Ectodermal cell (in vitro differentiated cells): Measurements from ENCODE around the gene SORCS3.

Source experiments
- H3K27ac ChIP-seq: 2 replicates; pipeline ENCODE4 v1.7.0; 2013; ENCODE audit warnings: mild to moderate bottlenecking, low read depth, low read length; ENCODE audit not compliant: insufficient read depth, poor library complexity, severe bottlenecking
- H3K27me3 ChIP-seq: 2 replicates; pipeline ENCODE4 v1.7.0; 2013; ENCODE audit warnings: mild to moderate bottlenecking, low read length; ENCODE audit not compliant: insufficient read depth, control insufficient read depth, poor library complexity, severe bottlenecking
- H3K36me3 ChIP-seq: one replicate; pipeline ENCODE4 v1.7.0; 2013; ENCODE audit warnings: low read length; ENCODE audit not compliant: control insufficient read depth, insufficient read depth
- H3K4me1 ChIP-seq: one replicate; pipeline ENCODE4 v1.7.0; 2013; ENCODE audit warnings: low read length; ENCODE audit not compliant: control insufficient read depth, insufficient read depth
- H3K4me3 ChIP-seq: 2 replicates; pipeline ENCODE4 v1.7.0; 2013; ENCODE audit warnings: low read depth, low read length, control low read depth; ENCODE audit not compliant: insufficient read depth
- H3K9me3 ChIP-seq: 2 replicates; pipeline ENCODE4 v1.7.0; 2013; ENCODE audit warnings: mild to moderate bottlenecking, low read length, moderate library complexity; ENCODE audit not compliant: control insufficient read depth
- WGBS, 2 experiments: methylation state at CpG; one replicate each; pipeline ENCODE4 v1.1.7; 2013; ENCODE audit warnings: missing lambda C conversion rate in 2 of 2; 5-methylcytosine and 5-hydroxymethylcytosine counted together

The SORCS3 gene

GRCh38 chr10:105044902-105045301 lies 403.8 kb downstream of the SORCS3 start:
- H3K27ac ChIP-seq, result no peak overlapping the region
- H3K27me3 ChIP-seq, result no peaks in the 10 kb centered on the region
- H3K4me3 ChIP-seq, result no peak overlapping the region
- H3K4me1 ChIP-seq, result no peaks in the 10 kb centered on the region
- 77 to 83% methylated on average over 3 of the region's 3 CpGs for WGBS, 2 experiments
- H3K36me3 ChIP-seq, result no peaks in the 10 kb centered on the region
- no peaks in the 10 kb centered on the region for H3K9me3 ChIP-seq

GRCh38 chr10:105056413-105056812 lies 415.3 kb downstream of the SORCS3 start:
- Histone ChIP-seq H3K4me1 (no peaks in the 10 kb centered on the region), H3K9me3 (no peaks in the 10 kb centered on the region), H3K4me3 (no peak overlapping the region), H3K27ac (no peak overlapping the region), H3K36me3 (no peaks in the 10 kb centered on the region), H3K27me3 (no peaks in the 10 kb centered on the region)
- 94 to 97% methylated on average over 2 of the region's 2 CpGs for WGBS, 2 experiments

DNA sequence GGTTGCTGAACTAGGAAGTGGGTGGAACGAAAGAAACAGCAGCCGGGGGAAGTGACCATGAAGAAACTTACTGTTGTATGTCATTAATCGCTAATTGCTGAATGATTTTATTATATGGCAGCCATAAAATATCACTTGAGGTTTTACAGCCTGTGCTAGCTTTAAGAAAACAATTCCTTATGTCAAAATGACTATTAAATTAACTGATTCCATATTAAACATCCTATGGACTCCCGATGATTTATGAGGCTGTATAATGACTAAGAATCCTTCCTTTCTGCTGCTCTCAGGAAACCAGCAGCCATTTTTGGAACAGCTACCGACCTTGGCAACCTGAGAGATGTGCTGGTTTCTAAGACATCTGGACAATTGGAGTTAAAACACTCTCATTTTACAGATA lies 421.9 kb downstream of the SORCS3 start:
- WGBS, 2 experiments, result 91 to 98% methylated on average over 5 of the region's 5 CpGs
- no peaks in the 10 kb centered on the region for H3K9me3 ChIP-seq
- H3K36me3 ChIP-seq, result no peaks in the 10 kb centered on the region
- no peaks in the 10 kb centered on the region for H3K27me3 ChIP-seq
- H3K27ac ChIP-seq, result no peak overlapping the region
- H3K4me3 ChIP-seq, result no peak overlapping the region
- H3K4me1 ChIP-seq, result no peaks in the 10 kb centered on the region

DNA sequence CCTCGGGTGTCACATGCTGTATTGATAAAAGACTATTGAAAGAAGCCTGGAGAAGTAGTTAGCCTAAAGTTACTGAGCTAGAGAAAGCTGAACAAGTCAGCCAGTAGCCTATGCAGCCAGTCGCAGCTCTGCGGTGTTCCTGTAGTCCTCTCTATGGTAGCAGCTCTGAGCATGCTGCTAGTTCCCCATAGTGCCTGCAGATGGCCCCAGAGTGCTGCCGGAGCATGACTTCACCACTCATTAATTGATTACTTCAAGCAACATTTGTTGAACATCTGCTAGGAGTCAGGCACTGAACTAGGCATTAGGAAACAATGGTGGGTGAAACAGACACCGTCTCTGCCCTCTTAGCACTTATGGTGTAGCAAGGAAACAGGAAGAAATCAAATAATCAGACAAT lies 422.7 kb downstream of the SORCS3 start:
- 32 to 43% methylated on average over 5 of the region's 5 CpGs for WGBS, 2 experiments
- Histone ChIP-seq H3K4me3 (no peak overlapping the region), H3K27me3 (no peaks in the 10 kb centered on the region)

GRCh38 chr10:105068497-105068896 lies 427.4 kb downstream of the SORCS3 start:
- no peak overlapping the region for H3K4me3 ChIP-seq
- H3K4me1 ChIP-seq, result no peaks in the 10 kb centered on the region
- H3K9me3 ChIP-seq, result no peaks in the 10 kb centered on the region
- 96 to 99% methylated on average over 3 of the region's 3 CpGs for WGBS, 2 experiments
- no peak overlapping the region for H3K27ac ChIP-seq
- H3K27me3 ChIP-seq, result no peaks in the 10 kb centered on the region
- H3K36me3 ChIP-seq, result no peaks in the 10 kb centered on the region

More for the DNA sequence above, 422.7 kb downstream of the SORCS3 start:
- H3K4me1 ChIP-seq, result no peaks in the 10 kb centered on the region
- H3K36me3 ChIP-seq, result no peaks in the 10 kb centered on the region
- H3K27ac ChIP-seq, result no peak overlapping the region
- no peaks in the 10 kb centered on the region for H3K9me3 ChIP-seq

GRCh38 chr10:105070249-105070648 lies 429.2 kb downstream of the SORCS3 start:
- no peaks in the 10 kb centered on the region for H3K27me3 ChIP-seq
- no peak overlapping the region for H3K4me3 ChIP-seq
- H3K36me3 ChIP-seq, result no peaks in the 10 kb centered on the region
- H3K9me3 ChIP-seq, result no peaks in the 10 kb centered on the region
- H3K4me1 ChIP-seq, result no peaks in the 10 kb centered on the region
- H3K27ac ChIP-seq, result no peak overlapping the region
- 93 to 100% methylated on average over 1 of the region's 1 CpG for WGBS, 2 experiments

GRCh38 chr10:105070952-105071351 lies 429.9 kb downstream of the SORCS3 start:
- no peaks in the 10 kb centered on the region for H3K27me3 ChIP-seq
- H3K27ac ChIP-seq, result no peak overlapping the region

GRCh38 chr10:105071980-105072379 lies 430.9 kb downstream of the SORCS3 start:
- no peaks in the 10 kb centered on the region for H3K4me1 ChIP-seq
- H3K4me3 ChIP-seq, result no peak overlapping the region
- no peaks in the 10 kb centered on the region for H3K9me3 ChIP-seq
- H3K36me3 ChIP-seq, result no peaks in the 10 kb centered on the region
- no peak overlapping the region for H3K27ac ChIP-seq
- WGBS, 2 experiments, result 92 to 93% methylated on average over 5 of the region's 5 CpGs
- no peaks in the 10 kb centered on the region for H3K27me3 ChIP-seq

More at GRCh38 chr10:105070952-105071351, 429.9 kb downstream of the SORCS3 start:
- Histone ChIP-seq H3K4me3 (no peak overlapping the region), H3K4me1 (no peaks in the 10 kb centered on the region), H3K36me3 (no peaks in the 10 kb centered on the region), H3K9me3 (no peaks in the 10 kb centered on the region)
- 91 to 96% methylated on average over 1 of the region's 1 CpG for WGBS, 2 experiments

DNA sequence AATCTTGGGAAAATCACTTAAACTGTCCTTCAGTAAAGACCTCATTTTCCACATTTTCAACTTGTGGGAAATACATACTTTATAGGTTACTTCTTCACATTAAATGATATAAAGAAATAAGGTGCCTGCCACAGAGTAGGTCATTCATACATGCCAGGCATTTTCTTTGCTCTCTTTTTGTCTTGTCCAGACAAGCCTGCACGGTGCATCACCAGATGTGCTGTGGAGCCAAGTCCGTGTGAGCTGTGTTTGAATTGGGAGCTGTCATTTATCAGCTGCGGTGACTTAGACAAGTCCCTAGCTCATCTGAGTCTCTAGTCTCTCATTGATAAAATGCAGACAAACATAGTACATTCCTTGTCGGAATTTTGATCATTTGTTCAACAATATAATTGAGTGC lies 432.9 kb downstream of the SORCS3 start:
- H3K36me3 ChIP-seq, result no peaks in the 10 kb centered on the region
- H3K27me3 ChIP-seq, result no peaks in the 10 kb centered on the region
- 98% methylated on average over 4 of the region's 4 CpGs for whole genome bisulfite sequencing, 2 experiments

DNA sequence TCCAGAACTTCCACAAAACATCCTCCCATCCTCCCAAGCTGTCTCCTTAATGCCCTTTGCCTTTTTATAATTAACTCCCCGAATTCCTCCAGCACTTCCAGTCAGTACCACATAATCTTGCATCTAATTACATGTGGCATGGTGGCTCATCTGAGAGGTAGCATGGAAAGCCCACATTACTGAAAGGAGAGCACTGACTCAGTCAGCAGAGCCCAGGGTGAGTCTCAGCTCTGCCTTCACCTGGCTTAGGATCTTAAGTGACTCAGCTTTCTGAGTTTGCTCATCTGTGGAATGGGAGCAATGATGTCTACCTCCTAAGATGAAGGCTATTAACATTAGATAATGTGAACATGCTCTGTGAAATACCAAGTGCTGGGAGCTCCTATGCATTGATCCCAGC lies 433.9 kb downstream of the SORCS3 start:
- Histone ChIP-seq H3K27ac (no peak overlapping the region), H3K36me3 (no peaks in the 10 kb centered on the region), H3K9me3 (no peaks in the 10 kb centered on the region), H3K4me1 (no peaks in the 10 kb centered on the region), H3K4me3 (no peak overlapping the region), H3K27me3 (no peaks in the 10 kb centered on the region)
- 88 to 92% methylated on average over 1 of the region's 1 CpG for WGBS, 2 experiments

More for the DNA sequence above, 432.9 kb downstream of the SORCS3 start:
- H3K4me1 ChIP-seq, result no peaks in the 10 kb centered on the region
- H3K4me3 ChIP-seq, result no peak overlapping the region
- no peak overlapping the region for H3K27ac ChIP-seq
- no peaks in the 10 kb centered on the region for H3K9me3 ChIP-seq

DNA sequence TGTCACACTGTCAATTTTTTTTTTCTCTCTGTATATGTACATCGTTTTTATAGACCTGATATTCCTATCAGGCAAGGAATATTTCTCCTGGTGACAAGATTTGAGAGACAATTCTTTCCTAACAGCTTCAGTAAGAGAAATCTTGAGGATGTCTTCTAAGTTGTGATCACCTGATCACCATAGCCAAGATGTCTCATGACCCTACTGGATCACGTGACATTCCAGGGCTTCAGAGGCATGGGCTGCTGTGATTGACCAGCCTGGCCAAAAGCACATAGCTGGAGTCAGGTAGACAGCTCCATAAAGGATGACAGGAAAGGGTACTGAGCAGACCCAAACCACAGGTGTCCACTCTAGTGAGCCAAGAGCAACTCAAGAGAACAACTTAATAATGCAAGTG lies 444.9 kb downstream of the SORCS3 start:
- no peaks in the 10 kb centered on the region for H3K9me3 ChIP-seq
- 96% methylated on average over 1 to 2 of the region's 2 CpGs for WGBS, 2 experiments
- H3K36me3 ChIP-seq, result no peaks in the 10 kb centered on the region
- H3K4me1 ChIP-seq, result no peaks in the 10 kb centered on the region
- no peak overlapping the region for H3K27ac ChIP-seq
- H3K27me3 ChIP-seq, result no peaks in the 10 kb centered on the region
- no peak overlapping the region for H3K4me3 ChIP-seq
